Astrocyte of the spinal cord (primary cell): ENCODE measurements around the gene RBM6.
"Not testable (repeated sequence)": the region's sequence is repeated elsewhere in the genome, so short reads cannot be mapped to it uniquely, and the experiment has no call there.

Source experiments
- DNase-seq: peaks from one replicate; pipeline ENCODE4 v3.0.0; 2011; ENCODE audit warnings: low read depth, low spot score
- H3K4me3 ChIP-seq: 2 replicates; pipeline ENCODE4 v1.5.1; 2011; ENCODE audit warnings: low read depth, mild to moderate bottlenecking, low read length, moderate library complexity
- in situ Hi-C: cut with HindIII; loops from 2 replicates; pipeline ENCODE4 v1.10.0; 2017; ENCODE audit warnings: low sequenced_read_pairs
- TF ChIP-seq, protein P1 (sequence below): IDR thresholded peaks from 2 replicates; pipeline ENCODE4 v1.5.1; 2012; ENCODE audit warnings: low read depth, mild to moderate bottlenecking, low read length, inconsistent platforms

RBM6 gene

DNA sequence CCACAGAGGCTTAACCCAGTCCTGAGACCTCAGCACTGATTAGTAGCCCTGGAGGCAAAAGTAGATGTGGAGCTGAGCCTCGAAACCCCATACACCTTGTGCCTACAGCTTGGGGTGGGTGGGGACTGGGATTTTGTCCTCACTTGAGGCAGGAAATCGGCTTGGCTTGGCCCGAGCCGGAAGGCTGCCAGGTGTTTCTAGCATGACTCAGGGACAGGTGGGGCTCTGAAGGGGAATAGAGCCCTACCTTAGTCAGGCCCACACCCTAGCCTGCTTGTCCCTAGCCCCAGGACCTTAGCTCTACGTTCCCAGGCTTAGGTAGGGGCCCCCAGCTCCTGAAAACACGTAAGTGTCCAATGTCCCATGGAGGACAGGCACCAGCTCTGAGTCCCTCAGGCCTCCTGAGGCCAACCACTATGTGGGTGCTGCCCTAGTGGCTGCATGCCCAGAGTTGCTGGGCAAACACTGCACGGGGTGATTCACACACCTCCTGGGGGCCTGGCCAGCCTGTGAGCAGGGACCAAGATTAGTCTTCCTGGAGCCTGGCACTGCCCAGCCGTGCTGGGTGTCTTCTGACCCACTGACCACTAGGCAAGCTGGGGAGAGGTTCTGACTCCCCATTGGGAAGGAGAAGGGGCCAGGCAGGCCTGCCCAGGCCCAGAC, 39.3 kb upstream of the RBM6 start:
- in situ Hi-C loops, result no loop called here
- TF ChIP-seq, protein P1, sequence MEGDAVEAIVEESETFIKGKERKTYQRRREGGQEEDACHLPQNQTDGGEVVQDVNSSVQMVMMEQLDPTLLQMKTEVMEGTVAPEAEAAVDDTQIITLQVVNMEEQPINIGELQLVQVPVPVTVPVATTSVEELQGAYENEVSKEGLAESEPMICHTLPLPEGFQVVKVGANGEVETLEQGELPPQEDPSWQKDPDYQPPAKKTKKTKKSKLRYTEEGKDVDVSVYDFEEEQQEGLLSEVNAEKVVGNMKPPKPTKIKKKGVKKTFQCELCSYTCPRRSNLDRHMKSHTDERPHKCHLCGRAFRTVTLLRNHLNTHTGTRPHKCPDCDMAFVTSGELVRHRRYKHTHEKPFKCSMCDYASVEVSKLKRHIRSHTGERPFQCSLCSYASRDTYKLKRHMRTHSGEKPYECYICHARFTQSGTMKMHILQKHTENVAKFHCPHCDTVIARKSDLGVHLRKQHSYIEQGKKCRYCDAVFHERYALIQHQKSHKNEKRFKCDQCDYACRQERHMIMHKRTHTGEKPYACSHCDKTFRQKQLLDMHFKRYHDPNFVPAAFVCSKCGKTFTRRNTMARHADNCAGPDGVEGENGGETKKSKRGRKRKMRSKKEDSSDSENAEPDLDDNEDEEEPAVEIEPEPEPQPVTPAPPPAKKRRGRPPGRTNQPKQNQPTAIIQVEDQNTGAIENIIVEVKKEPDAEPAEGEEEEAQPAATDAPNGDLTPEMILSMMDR, result no peak
- H3K4me3 ChIP-seq, result no peak overlapping the region
- peak; percentile 54 for DNase-seq

DNA sequence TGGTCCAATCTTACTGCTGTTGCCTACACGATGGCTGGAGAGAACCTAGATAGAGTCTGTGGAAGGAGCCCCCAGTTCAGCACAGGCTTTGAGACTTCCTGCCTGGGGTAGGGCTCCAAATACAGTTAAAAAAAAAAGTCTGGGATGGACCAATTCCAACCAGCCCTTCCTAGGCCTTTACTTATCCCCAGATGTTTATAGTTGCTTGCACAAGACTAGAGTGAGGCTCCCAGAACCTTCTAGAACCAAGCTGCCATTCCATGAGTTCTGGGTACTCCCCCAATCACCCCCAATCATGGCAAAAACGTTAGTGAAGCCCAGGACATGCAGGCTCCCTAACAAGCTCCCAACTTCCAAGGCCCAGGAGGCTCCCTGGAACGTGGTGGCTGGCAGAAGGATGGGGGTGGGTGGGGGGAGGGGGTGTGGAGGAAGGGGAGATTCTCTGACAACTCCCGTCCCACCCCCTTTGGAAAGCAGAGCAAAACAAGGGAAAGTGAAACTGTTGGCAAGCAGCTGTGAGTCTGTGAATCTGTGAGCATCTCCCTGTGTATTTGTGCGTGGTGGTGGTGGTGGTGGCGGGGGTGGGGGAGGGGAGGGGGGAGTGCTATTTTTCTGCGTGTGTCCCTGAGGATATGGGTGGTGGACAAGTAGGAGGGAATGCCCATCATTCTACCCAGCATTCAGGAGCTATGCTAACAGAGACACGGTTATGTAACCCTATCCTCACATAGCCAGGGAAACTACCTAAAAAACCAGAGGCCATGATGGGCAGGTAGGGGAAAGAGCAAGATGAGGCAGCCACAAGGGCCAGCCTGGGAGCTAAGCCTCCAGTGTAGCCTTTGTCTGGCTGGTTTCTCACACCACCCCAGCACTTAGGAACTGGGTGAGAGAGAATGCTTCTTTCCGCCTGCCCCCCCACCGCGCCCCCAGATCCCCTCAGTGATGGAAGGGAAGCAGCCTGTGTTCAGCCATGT, 38.3 kb upstream of the RBM6 start:
- in situ Hi-C loops, result no loop called here
- DNase-seq, result no peak
- H3K4me3 ChIP-seq, result no peak overlapping the region
- TF ChIP-seq, protein P1, result no peak

DNA sequence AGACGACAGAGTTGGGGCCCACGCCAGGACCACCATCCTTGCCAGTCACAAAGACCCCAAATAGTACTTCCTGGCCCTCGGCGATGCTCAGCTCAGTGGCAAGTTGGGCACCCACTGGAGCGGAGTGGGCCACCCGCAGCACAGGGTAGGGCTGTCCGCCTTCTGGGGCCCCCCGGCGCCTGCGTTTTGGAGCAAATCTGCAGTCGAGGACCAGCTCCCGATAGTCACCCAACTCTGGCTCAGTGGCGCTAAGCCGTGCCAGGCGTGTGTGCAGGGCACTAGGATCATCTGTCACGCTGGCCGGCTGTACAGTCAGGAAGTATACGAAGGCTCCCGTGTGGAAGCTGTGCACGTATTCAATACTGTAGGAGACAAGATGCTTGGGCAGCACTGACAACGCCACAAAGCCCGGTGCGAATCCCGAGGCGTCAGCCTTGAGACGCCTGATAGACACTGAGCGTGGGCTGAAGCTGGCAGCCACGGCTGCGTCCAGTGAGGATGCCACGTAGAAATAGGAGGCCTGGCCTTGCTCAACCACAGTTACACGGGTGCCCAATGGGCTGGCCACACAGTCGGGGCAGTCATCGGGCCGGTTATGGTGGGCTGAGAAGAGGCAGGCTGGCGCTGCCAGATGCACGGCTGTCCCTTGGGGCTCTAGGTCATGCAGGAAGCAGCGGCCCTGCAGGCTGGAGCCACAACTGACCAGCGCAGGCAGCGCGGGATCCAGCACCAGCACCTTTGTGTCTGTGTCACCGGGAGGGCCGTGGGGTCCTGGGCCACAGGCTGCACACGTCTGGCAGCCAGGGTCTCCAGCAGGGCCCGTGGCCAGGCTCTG, 37.2 kb upstream of the RBM6 start:
- DNase-seq, result no peak
- TF ChIP-seq, protein P1, result no peak
- no peak overlapping the region for H3K4me3 ChIP-seq
- in situ Hi-C loops, result no loop called here

DNA sequence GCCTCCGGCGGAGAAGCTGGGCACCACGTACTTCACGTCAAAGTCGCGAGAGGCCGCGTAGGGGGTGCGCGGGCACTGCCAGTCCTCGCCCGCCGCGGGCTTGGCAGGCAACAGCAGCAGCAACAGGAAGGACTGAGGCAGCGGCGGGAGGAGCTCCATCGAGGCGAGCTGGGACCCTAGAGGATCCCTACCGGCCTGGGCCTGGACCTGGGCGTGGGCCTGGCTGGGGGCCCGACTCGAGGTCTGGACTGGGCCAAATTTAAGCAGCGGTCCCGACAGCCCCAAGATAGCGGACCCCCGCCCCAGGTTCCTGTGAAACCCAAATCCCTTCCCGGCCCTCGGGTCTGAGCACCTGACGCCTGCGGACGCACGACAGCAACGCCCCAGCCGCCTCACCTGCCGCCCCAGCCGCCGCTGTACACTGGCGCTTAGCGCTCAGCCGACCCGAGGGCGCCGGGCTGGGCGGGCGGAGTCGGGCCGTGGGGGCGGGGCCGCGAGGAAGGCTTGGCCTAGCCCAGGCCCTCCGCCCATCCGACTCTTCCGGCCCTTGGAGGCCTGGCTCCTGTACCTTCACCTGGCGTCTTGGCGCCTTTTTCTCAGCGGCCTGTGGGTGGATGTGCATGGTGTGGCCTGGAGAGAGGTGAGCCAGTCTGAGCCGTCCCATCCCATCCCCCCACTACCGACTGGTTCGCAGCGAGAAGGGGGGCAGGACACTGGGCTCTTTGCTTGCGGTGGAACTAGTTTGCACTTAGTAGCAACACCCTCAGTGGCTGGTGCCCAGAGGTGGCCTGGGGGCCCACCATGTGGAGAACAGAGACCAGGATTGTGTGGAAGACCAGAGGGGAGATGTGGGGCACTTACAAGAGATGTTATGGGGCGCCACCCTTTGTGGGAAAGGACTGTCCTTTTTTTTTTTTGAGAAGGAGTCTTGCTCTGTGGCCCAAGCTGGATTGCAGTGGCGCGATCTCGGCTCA, 36.2 kb upstream of the RBM6 start, which contains the start of gene MST1R:
TSS of gene MST1R (minus strand) at position 423 of the 974 bp plus-strand sequence. CDS start at position 159, 264 bp downstream.
- DNase-seq, result no peak
- H3K4me3 ChIP-seq, result peak within 1 kb of the TSS; percentile 18
- TF ChIP-seq, protein P1, result no peak
- in situ Hi-C loops, result no loop called here

DNA sequence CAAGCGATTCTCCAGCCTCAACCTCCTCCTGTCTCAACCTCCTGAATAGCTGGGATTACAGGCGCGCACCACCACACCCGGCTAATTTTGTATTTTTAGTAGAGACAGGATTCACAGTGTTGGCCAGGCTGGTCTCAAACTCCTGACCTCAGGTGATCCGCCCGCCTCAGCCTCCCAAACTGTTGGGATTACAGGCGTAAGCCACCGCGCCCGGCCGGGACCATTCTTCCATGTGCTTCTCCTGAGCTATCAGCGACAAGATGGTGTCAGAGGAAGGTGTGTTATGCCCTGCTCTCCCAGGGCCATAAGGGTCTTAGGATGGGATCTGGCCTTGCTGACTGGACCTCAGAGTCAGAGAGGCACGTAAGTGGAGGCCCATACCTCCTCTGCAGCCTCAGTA, 35.5 kb upstream of the RBM6 start:
- H3K4me3 ChIP-seq, DNase-seq, in situ Hi-C loops: not testable (repeated sequence)

DNA sequence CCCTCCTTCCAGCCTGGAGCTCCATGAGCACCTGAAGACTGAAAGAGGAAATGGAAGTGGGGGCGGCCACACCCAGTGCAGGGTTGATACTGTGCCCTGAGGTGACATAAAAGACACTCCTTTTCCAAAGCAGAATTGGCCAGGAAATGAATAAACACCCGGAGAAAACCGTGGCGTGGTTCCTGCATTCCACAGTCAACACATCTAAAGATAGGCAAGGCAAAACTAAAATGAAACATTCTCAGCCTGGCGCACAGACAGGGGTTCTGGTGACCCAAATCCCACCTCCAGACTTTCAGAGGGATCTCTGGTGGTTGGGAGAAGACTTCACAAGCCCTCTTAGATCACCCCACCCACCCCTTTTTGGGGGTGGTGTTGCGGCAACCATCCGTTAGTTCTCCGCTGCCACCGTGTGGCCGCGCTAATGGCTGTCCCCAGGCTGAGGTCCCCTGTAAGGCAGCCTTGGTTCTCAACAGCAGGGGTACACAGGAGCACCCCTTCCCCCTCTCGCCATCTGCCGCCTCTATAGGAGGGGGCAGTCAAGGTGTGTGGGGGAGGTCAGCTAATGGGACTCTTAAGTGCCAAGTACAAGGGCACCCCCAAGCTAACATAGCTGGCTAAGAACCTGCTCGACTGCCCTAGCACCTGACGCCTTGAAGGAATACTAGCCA, 33.7 kb upstream of the RBM6 start:
- TF ChIP-seq, protein P1, result peak; percentile 74
- H3K4me3 ChIP-seq, result peak overlapping the region; percentile 18
- DNase-seq, result peak; percentile 39
- in situ Hi-C loops, result no loop called here
